Neutrophil (primary cell): ENCODE data around the gene FSD1.

Experiments
- H3K27ac ChIP-seq: fragments of 200-600 bp; sonication (generic); 2 replicates; pipeline ENCODE4 v1.5.1; 2016; ENCODE audit warnings: mild to moderate bottlenecking, moderate library complexity
- H3K27me3 ChIP-seq: fragments of 200-600 bp; sonication (generic); 2 replicates; pipeline ENCODE4 v1.6.0; 2016; ENCODE audit warnings: mild to moderate bottlenecking
- H3K36me3 ChIP-seq: fragments of 200-600 bp; sonication (generic); 2 replicates; pipeline ENCODE4 v1.5.1; 2017
- H3K4me1 ChIP-seq, 2 experiments: fragments of 200-600 bp in 1 of 2; sonication (generic) in 1 of 2; 1 replicate in 1 of 2; 2 replicates in 1 of 2; pipeline versions ENCODE4 v1.5.1 to v1.6.1; 2013 to 2016; ENCODE audit warnings: low read depth in 1 of 2, low read length in 1 of 2, mild to moderate bottlenecking in 1 of 2, moderate library complexity in 1 of 2; ENCODE audit not compliant: control insufficient read depth in 1 of 2, insufficient read depth in 1 of 2
- H3K4me3 ChIP-seq, 2 experiments: fragments of 200-600 bp in 1 of 2; sonication (generic) in 1 of 2; 1 replicate in 1 of 2; 2 replicates in 1 of 2; pipeline ENCODE4 v1.5.1; 2013 to 2016; ENCODE audit warnings: low read depth in 1 of 2, low read length in 1 of 2, mild to moderate bottlenecking in 1 of 2, moderate library complexity in 1 of 2
- H3K9me3 ChIP-seq: fragments of 200-600 bp; sonication (generic); 2 replicates; pipeline ENCODE4 v1.5.1; 2016
- CTCF ChIP-seq: fragments of 200-600 bp; sonication (generic); IDR thresholded peaks from 2 replicates; pipeline ENCODE4 v1.5.1; 2016; ENCODE audit warnings: antibody characterized with exemption

FSD1 gene

GRCh38 chr19:4362101-4362828 lies 57.9 kb downstream of the FSD1 start:
- peaks cover 98% of the 10 kb centered on the region for H3K36me3 ChIP-seq
- H3K4me1 ChIP-seq, result no peaks in the 10 kb centered on the region
- H3K4me3 ChIP-seq, result no peak overlapping the region
- H3K27me3 ChIP-seq, result no peaks in the 10 kb centered on the region
- TF ChIP-seq CTCF, result no peak
- no peak overlapping the region for H3K27ac ChIP-seq
- H3K9me3 ChIP-seq, result no peaks in the 10 kb centered on the region

GRCh38 chr19:4362831-4363545 lies 58.6 kb downstream of the FSD1 start:
- no peak for TF ChIP-seq CTCF
- peaks cover under 1 to 1% of the 10 kb centered on the region in 2 experiments for H3K4me1 ChIP-seq
- H3K9me3 ChIP-seq, result no peaks in the 10 kb centered on the region
- H3K36me3 ChIP-seq, result peaks cover 98% of the 10 kb centered on the region
- no peaks in the 10 kb centered on the region for H3K27me3 ChIP-seq
- H3K4me3 ChIP-seq, result no peak overlapping the region
- H3K27ac ChIP-seq, result no peak overlapping the region

- no peaks in the 10 kb centered on the region for H3K27me3 ChIP-seq
- H3K4me3 ChIP-seq, result no peak overlapping the region
- H3K9me3 ChIP-seq, result no peaks in the 10 kb centered on the region
- H3K4me1 ChIP-seq, result peaks cover 7 to 8% of the 10 kb centered on the region in 2 experiments
- TF ChIP-seq CTCF, result no peak
- H3K36me3 ChIP-seq, result peaks cover 91% of the 10 kb centered on the region
- H3K27ac ChIP-seq, result no peak overlapping the region
These were observed 59.3 kb downstream of the FSD1 start for GRCh38 chr19:4363571-4364304.

- no peaks in the 10 kb centered on the region for H3K9me3 ChIP-seq
- H3K4me1 ChIP-seq, result peaks cover 23 to 24% of the 10 kb centered on the region in 2 experiments
- H3K36me3 ChIP-seq, result peaks cover 75% of the 10 kb centered on the region
- H3K27ac ChIP-seq, result no peak overlapping the region
- no peak for TF ChIP-seq CTCF
- H3K4me3 ChIP-seq, result no peak overlapping the region
- no peaks in the 10 kb centered on the region for H3K27me3 ChIP-seq
These were observed 60.9 kb downstream of the FSD1 start for GRCh38 chr19:4365341-4365740.

GRCh38 chr19:4365791-4366665 lies 61.6 kb downstream of the FSD1 start:
- Histone ChIP-seq H3K27me3 (no peaks in the 10 kb centered on the region), H3K36me3 (peaks cover 68% of the 10 kb centered on the region), H3K9me3 (no peaks in the 10 kb centered on the region), H3K27ac (no peak overlapping the region), H3K4me3 (no peak overlapping the region), H3K4me1 (peaks cover 30% of the 10 kb centered on the region in 2 experiments)
- no peak for TF ChIP-seq CTCF
